Measurements from ENCODE around the gene CEP85L. TPM values are rescaled to one million over a fixed set of nuclear protein-coding genes. Genes with fewer than 3 reads are reported as not detected.

CEP85L gene
- total and polyA plus RNA-seq, 10 of the 15 experiments (the other 5 are each of a cell fraction or from before 2014, with no cell fraction given) = 1.8 to 10.9 (median 7.1) TPM

DNA sequence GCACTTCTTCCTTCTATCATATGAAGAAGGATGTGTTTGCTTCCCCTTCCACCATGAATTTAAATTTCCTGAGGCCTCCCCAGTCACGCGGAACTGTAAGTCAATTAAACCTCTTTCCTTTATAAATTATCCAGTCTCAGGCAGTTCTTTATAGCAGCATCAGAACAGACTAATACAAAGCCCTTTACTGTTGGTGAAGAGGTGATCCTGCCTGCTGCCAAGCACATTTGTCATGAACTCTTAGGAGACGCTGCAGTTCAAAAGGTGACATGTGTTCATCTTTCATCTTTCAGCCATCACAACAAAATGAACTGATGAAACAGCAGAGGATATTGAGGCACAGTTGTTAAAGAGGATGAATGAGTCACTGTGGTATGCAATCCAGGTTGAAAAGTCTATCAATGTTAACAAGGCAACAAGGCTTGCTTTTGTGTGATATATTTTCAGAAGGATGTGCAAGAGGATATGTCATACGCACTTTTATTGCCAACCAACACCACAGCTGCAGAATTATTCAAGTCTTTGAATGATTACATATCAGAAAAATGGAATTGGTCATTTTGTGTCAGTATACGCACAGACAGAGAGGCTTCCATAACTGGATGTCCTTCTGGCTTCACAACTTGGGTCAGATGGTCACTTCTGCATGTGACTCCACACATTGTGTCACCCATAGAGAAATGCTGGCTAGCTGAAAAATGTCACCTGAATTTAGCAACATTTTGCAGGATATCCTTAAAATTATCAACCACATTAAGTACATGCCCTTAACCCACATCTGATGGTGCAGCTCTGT is 155.7 kb downstream of the CEP85L start:
- no peak overlapping the region for H3K27ac ChIP-seq (ENCODE audit: control insufficient read depth, insufficient read depth)
- no peak for DNase-seq (ENCODE audit: low read depth, low spot score)
- ChIA-PET RAD21 (ENCODE audit: unreplicated experiment) (no interaction called here), POLR2A (no interaction called here), SMC1A (ENCODE audit: uncharacterized antibody, unreplicated experiment) (no interaction called here), CTCF (no interaction called here)
- 100% methylated on average over 5 of the region's 5 CpGs for WGBS (ENCODE audit: insufficient coverage, insufficient replicate concordance, low lambda C conversion rate, missing lambda C conversion rate)
- no peaks in the 10 kb centered on the region; the same call in 2 of the 3 replicates for H3K9me3 ChIP-seq (replicated peaks; ENCODE audit: control insufficient read depth, insufficient read depth, low read length)
- ATAC-seq = no peak
- no TSS peak for BruUV-seq (replicated peaks)
- no peaks in the 10 kb centered on the region for H4K20me1 ChIP-seq (ENCODE audit: control insufficient read depth, insufficient read depth)
- H3K79me2 ChIP-seq (ENCODE audit: control insufficient read depth, insufficient read depth, low read length) = no peaks in the 10 kb centered on the region
- no peaks in the 10 kb centered on the region for H3K27me3 ChIP-seq (replicated peaks in 1 of 2; ENCODE audit: control insufficient read depth in 2 of 2, insufficient read depth in 2 of 2, low read length in 1 of 2)
- intact Hi-C loops (cut with micrococcal nuclease; ENCODE audit: unreplicated experiment) = no loop called here
- no peak overlapping the region for H3K4me2 ChIP-seq (ENCODE audit: control insufficient read depth, insufficient read depth)
- no peak overlapping the region for H3K4me3 ChIP-seq
- H2AFZ ChIP-seq (ENCODE audit: control insufficient read depth, low read depth, low read length) = no peak overlapping the region
- FAIRE-seq = no peak
- no peaks in the 10 kb centered on the region for H3K36me3 ChIP-seq (ENCODE audit: control insufficient read depth in 2 of 2, insufficient read depth in 2 of 2, low read length in 1 of 2)
- H3K4me1 ChIP-seq (ENCODE audit: control insufficient read depth, insufficient read depth, low read length) = no peaks in the 10 kb centered on the region
- in situ Hi-C loops (cut with MboI) = no loop called here
- H3K9ac ChIP-seq (ENCODE audit: control insufficient read depth, insufficient read depth, low read length) = no peak overlapping the region
- TF ChIP-seq RCOR1 (conservative IDR thresholded peaks at IDR 0.05; ENCODE audit: low read depth, low read length) (no peak), PKNOX1 (IDR thresholded peaks at IDR 0.05) (no peak), PBX3 (IDR thresholded peaks at IDR 0.05; ENCODE audit: insufficient replicate concordance, low read depth, low read length) (no peak), MTA3 (IDR thresholded peaks at IDR 0.05; ENCODE audit: borderline replicate concordance, low read length) (no peak), E2F4 (IDR thresholded peaks at IDR 0.05; ENCODE audit: low read depth, low read length) (no peak), SMAD5 (IDR thresholded peaks at IDR 0.05; ENCODE audit: low read depth) (no peak), MEF2B (IDR thresholded peaks at IDR 0.05; ENCODE audit: partially characterized antibody, poor library complexity, severe bottlenecking) (no peak), NRF1 (conservative IDR thresholded peaks at IDR 0.05; ENCODE audit: low read depth, low read length) (no peak), SIX5 (IDR thresholded peaks at IDR 0.05; ENCODE audit: low read depth, low read length, severe bottlenecking) (no peak), STAT3 (IDR thresholded peaks at IDR 0.05; ENCODE audit: low read depth, low read length) (no peak), POLR2AphosphoS2 (IDR thresholded peaks at IDR 0.05; ENCODE audit: low read depth, low read length) (no peak), EP300 (IDR thresholded peaks at IDR 0.05; ENCODE audit: borderline replicate concordance in 1 of 2, control insufficient read depth in 1 of 2, low read depth in 2 of 2, low read length in 2 of 2) (no peak)
- TF ChIP-seq, protein P1, sequence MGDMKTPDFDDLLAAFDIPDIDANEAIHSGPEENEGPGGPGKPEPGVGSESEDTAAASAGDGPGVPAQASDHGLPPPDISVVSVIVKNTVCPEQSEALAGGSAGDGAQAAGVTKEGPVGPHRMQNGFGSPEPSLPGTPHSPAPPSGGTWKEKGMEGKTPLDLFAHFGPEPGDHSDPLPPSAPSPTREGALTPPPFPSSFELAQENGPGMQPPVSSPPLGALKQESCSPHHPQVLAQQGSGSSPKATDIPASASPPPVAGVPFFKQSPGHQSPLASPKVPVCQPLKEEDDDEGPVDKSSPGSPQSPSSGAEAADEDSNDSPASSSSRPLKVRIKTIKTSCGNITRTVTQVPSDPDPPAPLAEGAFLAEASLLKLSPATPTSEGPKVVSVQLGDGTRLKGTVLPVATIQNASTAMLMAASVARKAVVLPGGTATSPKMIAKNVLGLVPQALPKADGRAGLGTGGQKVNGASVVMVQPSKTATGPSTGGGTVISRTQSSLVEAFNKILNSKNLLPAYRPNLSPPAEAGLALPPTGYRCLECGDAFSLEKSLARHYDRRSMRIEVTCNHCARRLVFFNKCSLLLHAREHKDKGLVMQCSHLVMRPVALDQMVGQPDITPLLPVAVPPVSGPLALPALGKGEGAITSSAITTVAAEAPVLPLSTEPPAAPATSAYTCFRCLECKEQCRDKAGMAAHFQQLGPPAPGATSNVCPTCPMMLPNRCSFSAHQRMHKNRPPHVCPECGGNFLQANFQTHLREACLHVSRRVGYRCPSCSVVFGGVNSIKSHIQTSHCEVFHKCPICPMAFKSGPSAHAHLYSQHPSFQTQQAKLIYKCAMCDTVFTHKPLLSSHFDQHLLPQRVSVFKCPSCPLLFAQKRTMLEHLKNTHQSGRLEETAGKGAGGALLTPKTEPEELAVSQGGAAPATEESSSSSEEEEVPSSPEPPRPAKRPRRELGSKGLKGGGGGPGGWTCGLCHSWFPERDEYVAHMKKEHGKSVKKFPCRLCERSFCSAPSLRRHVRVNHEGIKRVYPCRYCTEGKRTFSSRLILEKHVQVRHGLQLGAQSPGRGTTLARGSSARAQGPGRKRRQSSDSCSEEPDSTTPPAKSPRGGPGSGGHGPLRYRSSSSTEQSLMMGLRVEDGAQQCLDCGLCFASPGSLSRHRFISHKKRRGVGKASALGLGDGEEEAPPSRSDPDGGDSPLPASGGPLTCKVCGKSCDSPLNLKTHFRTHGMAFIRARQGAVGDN (IDR thresholded peaks at IDR 0.05) = no peak

Measured in GM12878 (cell line).